HG02981 (cell line): ENCODE measurements around the gene ZNF136.

Experiments
- ATAC-seq: cut with Tn5 transposase; IDR thresholded peaks from one replicate; pipeline ENCODE4 v1.9.1; 2021; ENCODE audit warnings: mild to moderate bottlenecking, moderate library complexity; ENCODE audit not compliant: unreplicated experiment

Gene ZNF136

DNA sequence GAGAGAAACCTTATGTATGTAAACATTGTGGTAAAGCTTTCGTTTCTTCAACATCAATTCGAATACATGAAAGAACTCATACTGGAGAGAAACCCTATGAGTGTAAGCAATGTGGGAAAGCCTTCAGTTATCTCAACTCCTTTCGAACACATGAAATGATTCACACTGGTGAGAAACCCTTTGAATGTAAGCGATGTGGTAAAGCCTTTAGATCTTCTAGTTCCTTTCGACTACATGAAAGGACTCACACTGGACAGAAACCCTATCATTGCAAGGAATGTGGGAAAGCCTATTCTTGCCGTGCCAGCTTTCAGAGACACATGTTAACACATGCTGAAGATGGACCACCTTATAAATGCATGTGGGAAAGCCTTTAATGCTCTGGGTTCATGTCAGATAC, 24.7 kb downstream of the ZNF136 start:
- no peak for ATAC-seq

DNA sequence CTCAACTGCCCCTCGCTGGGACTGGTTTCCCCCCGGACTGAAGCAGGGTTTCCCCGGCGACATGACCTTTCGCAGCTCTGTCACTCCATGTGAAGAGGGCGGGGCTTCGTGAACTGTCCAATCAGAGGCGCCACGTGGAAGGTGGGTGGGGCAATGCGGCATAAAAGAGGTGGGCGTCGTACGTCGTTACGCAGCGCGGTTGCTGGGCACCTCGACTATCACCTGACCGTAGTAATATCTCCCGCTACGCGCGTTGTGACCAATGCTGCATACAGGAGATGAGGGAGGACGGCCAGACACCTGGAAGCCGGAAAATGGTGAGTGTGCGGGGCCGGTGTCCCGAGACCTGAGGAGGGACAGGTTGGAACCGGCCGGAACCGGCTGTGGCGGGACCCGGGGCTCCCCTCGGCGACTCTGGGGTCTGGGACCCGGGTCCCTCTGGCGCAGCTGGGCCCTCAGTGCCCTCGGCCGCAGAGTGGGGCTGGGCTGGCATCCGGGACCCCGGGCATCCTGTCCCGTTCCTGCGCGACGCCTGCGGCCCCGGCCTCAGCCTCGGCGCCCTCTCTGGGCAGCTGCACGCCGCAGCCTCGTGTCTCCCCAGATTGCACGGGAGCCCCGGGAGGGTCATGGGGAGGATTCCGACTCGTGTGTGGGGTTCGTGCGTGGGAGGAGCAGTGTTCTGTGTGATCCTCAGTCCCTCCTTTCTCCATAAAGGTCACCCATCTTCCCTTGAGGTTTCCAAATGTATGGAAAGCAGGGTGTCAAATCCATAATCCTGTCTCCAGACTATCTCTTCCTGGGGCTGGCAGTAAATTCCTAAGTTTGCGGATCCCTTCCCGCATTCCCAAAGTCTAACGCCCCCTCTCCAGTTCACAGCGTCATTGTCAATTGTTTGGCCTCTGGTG, 32.2 kb downstream of the ZNF136 start:
- no peak for ATAC-seq

DNA sequence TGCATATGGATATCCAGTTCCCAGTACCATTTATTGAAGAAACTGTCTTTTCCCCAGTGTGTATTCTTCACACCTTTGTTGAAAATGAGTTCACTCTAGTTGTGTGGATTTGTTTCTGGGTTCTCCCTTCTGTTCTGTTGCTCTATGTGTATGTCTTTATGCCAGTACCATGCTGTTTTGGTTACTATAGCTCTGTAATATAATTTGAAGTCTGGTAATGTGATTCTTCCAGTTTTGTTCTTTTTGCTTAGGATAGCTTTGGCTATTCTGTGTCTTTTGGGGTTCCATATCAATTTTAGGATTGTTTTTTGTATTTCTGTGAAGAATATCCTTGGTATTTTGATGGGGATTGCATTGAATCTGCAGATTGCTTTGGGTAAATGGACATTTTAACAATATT, 35.2 kb downstream of the ZNF136 start:
- no peak for ATAC-seq

DNA sequence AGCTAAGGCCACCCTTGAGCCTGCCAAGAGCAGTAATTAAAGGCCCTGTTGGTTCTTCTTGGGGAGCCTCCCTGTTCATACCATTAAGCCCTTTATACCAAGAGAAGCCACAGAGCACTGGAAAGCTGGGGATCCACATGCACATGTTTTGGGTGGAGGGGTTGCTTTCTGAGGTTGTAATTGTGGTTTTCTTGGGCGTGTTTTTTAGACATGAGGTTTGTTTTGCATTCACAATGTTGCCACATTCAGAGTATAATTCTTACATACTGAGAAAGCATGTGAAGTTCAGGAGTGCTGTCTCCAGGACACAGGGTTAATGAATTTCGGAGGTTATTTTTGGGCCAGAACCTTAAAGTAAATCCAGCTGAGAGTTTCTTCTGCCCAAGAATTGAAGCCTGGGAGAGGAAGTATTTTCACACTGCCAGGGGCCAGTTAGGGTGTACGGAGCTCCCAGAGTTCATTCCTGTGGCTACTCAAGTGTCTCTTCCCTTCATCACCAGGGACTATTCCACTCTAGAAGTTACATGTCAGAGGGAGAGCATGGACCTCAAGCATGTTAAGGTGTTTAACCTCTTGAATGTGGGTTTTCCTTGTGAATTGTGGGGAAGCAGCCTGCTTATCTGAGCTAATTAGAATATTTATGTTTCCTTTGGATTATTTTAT, 37.0 kb downstream of the ZNF136 start:
- no peak for ATAC-seq

DNA sequence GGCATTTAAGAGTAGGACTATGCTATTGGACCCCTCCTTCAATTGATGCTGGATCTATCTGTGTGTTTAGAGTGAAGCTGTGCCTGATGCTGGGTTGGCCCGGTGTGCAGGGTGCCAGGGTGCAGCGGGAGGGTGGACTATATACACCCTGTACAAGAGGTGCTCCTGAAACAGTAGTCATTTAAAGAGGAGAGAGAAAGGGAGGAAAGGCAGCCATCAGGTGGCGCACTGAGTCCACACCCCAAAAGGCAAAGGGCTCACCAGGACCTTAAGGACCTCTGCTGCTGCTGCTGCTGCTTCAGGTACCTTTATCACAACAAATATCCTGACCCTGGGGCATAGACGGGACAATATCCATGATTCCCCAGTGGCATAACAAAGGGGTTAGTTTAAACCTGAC, 39.4 kb downstream of the ZNF136 start:
- ATAC-seq = no peak

DNA sequence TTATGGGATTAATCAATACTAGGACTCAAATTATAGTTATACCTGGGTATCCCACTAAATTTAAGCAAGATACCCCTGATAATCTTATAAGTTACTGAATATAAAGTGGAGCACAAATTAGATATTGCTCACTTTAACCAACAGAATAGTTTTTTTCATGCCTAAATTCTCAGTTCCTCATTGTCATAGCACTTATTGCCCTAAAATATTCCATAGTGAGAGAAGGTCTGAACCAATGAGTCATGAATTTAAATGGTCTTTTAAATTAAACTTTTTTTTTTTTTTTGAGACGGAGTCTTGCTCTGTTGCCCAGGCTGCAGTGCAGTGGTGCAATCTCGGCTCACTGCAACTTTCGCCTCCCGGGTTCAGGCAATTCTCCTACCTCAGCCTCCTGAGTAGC, 42.4 kb downstream of the ZNF136 start:
- ATAC-seq = no peak

DNA sequence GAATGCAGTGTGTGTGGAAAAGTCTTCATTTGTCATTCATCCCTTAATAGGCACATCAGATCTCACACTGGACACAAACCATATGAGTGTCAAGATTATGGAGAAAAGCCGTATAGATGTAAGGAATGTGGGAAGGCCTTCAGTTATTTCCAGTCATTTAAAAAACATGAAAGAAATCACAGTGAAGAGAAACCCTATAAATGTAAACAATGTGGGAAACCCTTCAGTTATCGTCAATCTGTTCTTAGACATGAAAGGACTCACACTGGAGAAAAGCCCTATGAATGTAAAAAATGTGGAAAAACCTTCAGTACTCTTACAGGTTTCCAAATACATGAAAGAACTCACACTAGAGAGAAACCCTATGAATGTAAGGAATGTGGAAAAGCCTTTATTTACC, 45.3 kb downstream of the ZNF136 start:
- ATAC-seq = no peak

DNA sequence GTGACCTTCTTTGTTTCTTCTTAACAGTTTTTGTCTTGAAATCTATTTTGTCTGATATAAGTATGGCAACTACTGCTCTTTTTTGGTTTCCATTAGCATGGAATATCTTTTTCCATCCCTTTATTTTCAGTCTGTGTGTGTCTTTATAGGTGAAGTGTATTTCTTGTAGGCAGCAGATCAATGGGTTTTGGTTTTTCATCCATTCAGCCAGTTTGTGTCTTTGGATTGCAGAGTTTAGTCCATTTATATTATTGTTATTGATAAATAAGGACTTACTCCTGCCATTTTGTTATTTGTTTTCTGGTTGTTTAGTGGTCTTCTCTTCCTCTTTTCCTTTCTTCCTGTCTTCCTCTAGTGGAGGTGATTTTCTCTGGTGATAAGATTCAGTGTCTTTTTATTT, 54.4 kb downstream of the ZNF136 start:
- ATAC-seq = no peak

DNA sequence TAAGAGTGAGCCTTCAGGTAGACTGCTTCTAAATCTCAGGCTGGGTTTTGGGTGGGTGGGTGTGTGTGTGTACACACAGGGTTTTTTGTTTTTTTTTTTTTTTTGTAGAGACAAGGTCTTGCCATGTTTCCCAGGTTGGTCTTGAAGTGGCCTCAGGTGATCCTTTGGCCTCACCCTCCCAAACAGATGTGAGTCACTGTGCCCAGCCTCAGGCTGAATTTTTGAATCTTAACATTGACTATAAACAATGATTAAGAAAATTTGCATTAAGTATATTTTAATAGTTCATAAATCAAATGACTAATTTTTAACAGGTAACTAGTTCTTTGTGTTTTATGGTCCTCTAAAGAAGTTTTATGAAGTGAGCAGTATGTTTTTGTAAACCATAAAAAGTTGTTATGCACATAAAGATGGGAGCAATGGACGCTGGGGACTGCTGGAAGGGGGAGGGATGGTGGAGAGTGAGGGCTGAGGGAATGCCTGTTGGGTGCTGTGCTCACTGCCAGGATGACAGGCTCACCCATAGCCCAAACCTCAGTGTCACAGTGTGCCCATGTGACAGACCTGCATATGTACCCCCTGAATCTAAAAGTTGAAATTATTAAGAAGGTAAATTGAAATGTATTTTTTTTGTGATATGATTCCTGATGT, 60.2 kb downstream of the ZNF136 start:
- no peak for ATAC-seq

DNA sequence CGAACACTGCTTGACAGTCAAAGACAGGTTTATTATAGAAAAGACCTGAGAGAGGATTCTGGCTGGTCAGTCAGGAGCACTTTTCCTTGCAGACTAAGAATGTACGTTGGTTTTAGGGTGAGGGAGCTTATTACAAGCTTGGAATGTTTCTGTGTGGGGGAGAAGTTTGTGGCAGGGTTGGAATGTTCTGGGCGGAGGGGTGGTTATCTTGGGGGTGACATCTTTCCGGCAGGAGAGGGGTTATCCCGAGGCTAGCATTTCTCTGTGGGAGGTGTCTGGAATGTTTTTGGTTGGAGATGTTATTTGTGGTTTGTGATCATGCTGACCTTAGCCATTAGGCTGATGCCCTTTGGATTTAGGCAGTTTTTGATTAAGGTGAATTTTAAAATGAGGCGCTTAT, 61.8 kb downstream of the ZNF136 start:
- ATAC-seq = no peak

DNA sequence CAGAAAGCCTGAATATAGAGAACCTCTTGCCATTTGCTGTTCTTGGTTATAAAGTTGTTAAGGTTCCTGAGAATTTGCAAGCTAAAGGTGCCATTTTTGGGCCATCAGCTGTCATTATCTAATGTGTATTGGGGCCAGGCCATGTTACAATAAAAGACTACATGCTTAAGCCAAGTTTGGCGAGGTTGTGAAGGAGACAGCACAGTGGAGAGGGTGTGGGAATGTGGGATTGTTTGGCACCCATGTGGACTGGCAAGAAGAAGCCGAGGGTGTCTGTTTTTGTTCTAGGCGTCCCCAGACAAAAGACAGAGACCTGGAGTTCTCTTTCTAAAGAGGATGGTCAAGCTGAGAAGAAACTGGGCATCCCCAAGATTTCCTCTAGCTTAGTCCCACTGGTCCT, 67.1 kb downstream of the ZNF136 start:
- ATAC-seq = no peak

DNA sequence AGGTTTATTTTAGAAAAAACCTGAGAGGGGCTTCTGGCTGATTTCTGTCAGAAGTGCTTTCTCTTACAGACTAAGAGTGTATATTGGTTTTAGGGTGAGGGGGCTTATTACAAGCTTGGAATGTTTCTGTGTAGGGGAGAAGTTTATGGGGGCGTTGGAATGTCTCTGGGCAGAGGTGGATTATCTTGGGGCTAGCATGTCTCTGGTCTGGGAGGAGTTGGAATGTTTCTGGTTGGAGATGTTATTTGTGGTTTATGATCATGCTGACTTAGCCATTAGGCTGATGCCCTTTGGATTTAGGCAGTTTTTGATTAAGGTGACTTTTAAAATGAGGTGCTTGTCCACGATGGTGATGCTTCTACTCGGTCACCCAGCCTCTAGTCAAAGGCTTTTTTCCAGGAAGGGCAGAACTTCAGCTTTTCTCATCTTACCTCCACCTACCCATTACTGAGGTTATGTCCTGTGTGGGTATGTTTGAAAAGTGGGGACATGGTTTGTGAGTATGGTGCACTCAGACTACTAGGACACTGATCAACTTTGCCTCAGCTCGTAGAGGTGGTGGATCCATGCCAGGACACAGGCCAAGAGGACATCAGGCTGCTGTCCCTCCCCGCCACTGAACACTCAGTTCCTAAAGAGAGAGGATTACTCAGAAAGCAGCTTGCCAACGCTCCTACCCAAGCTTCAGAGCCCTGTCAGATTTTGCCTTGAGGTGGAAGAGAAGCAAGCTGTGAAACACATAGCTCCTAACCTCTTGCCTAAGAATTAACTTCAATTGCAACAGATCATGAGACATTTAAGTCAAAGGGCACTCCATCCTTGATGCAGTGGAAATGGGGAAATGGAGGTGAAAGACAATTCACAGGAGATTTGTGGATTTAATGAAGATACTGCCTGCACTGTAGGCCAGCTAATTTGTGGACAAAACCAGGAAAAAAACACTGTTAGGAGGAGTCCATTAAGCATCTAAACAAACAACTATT, 68.1 kb downstream of the ZNF136 start:
- ATAC-seq = no peak

DNA sequence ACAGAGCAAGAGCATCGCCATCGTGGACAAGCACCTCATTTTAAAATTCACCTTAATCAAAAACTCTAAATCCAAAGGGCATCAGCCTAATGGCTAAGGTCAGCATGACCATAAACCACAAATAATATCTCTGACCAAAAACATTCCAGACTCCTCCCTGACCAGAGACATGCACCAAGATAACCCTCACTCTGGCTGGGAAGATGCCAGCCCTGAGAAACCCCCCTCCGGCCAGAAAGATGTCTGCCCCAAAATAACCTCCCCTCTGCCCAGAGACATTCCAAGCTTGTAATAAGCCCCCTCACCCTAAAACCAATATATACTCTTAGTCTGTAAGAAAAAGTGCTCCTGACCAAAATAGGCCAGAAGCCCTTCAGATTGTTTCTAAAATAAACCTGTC, 70.1 kb downstream of the ZNF136 start:
- no peak for ATAC-seq

DNA sequence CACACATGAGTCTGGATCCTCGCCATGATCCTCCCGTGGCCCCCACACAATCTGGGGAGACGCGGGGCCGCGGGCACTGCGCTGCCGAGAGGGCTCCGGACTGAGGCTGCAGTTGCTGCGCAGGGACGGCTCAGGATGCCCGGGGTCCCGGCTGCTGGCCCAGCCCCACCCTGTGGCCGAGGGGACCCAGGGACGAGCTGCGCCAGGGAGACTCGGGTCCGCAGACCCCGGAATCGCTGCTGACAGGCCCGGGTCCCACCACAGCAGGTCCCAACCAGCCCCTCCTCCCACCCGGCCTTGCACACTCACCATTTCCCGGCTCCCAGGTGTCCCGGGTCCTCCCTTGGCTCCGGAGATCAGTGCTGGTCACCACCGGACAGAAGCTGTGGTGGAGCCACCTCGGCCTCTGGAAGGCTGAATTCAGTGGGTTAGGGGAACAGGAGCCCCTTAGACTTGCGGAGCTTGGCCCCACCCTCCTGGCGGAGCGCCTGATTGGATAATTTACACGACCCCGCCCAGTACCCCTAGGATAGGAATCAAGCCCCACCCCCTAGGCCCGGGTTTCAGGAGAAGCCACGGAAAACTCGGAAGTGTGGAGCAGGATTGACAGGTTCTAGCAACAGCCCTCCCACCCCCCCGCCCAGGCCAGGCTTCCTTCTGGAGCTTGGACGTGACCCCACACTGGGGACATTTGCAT, 74.4 kb downstream of the ZNF136 start:
- no peak for ATAC-seq
